ENCODE data around the gene MBTPS1.

MBTPS1 gene

DNA sequence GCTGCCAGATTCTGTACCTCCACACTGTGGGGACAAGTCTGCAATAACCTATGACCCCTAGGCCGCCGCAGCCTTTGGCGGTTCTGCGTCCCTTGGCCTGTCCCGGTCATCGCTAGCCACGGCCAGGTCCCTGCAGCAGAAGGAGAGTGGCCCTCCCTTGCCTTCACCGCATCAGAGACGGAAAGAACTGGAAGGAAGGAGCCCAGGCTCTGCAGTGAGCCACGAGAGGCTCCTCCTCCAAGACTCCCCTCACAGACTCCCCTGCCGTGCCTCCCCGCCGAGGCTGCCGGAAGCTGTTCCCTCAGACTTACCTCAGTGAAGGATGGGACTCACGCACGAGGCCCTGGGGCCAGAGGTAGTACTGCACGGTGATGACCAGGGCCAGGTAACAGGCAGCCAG is 85.2 kb downstream of the MBTPS1 start:
- Histone ChIP-seq H3K4me1 (ENCODE audit: insufficient read depth, low read length) (no peaks in the 10 kb centered on the region), H3K4me3 (ENCODE audit: low read length) (no peak overlapping the region), H3K27ac (ENCODE audit: low read depth, low read length) (no peak overlapping the region), H3K36me3 (ENCODE audit: insufficient read depth, low read length) (no peaks in the 10 kb centered on the region), H3K9me3 (ENCODE audit: insufficient read depth, low read depth, low read length) (peaks cover 8% of the 10 kb centered on the region; the same call in 1 of the 2 replicates), H3K9ac (ENCODE audit: low read depth, low read length) (no peak overlapping the region), H3K27me3 (ENCODE audit: insufficient read depth, low read length) (no peaks in the 10 kb centered on the region; the same call in 1 of the 2 replicates)
- 88% methylated on average over 17 of the region's 17 CpGs for WGBS

GRCh38 chr16:84029297-84030047 is 87.3 kb downstream of the MBTPS1 start:
- H3K36me3 ChIP-seq (ENCODE audit: insufficient read depth, low read length) = no peaks in the 10 kb centered on the region
- H3K27ac ChIP-seq (ENCODE audit: low read depth, low read length) = no peak overlapping the region
- WGBS = 89% methylated on average over 14 of the region's 14 CpGs
- no peaks in the 10 kb centered on the region for H3K4me1 ChIP-seq (ENCODE audit: insufficient read depth, low read length)
- no peaks in the 10 kb centered on the region for H3K27me3 ChIP-seq (ENCODE audit: insufficient read depth, low read length)
- no peak overlapping the region for H3K9ac ChIP-seq (ENCODE audit: low read depth, low read length)
- no peak overlapping the region for H3K4me3 ChIP-seq (ENCODE audit: low read length)
- no peaks in the 10 kb centered on the region for H3K9me3 ChIP-seq (ENCODE audit: insufficient read depth, low read depth, low read length)

- H3K27me3 ChIP-seq (ENCODE audit: insufficient read depth, low read length) = no peaks in the 10 kb centered on the region
- H3K9ac ChIP-seq (ENCODE audit: low read depth, low read length) = no peak overlapping the region
- no peaks in the 10 kb centered on the region for H3K4me1 ChIP-seq (ENCODE audit: insufficient read depth, low read length)
- H3K27ac ChIP-seq (ENCODE audit: low read depth, low read length) = no peak overlapping the region
- WGBS = 93% methylated on average over 15 of the region's 15 CpGs
- H3K9me3 ChIP-seq (ENCODE audit: insufficient read depth, low read depth, low read length) = no peaks in the 10 kb centered on the region
- H3K36me3 ChIP-seq (ENCODE audit: insufficient read depth, low read length) = no peaks in the 10 kb centered on the region
- H3K4me3 ChIP-seq (ENCODE audit: low read length) = no peak overlapping the region
These were observed 89.1 kb downstream of the MBTPS1 start for GRCh38 chr16:84027625-84028024.

DNA sequence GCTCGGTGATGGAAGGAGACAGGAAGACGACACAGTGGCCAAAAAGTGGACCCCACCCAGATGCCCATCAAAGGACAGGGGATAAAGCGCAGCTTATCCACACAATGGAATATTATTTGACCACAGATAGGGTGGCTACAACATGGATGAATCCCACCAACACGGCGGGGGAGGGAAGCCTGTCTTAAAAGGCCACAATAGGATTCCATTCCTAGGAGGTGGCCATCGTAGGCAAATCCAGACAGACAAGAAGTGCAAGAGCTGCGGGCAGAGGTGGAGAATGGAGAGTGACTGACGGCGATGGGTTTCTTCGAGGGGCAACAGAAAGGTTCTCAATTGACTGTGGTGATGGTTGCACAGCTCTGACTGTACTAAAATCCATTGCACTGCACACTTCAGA is 90.1 kb downstream of the MBTPS1 start:
- H3K27me3 ChIP-seq (ENCODE audit: insufficient read depth, low read length) = no peaks in the 10 kb centered on the region
- no peaks in the 10 kb centered on the region for H3K36me3 ChIP-seq (ENCODE audit: insufficient read depth, low read length)
- peaks cover 3% of the 10 kb centered on the region; the same call in 1 of the 2 replicates for H3K9me3 ChIP-seq (ENCODE audit: insufficient read depth, low read depth, low read length)
- WGBS = 82% methylated on average over 10 of the region's 10 CpGs
- H3K27ac ChIP-seq (ENCODE audit: low read depth, low read length) = no peak overlapping the region
- H3K9ac ChIP-seq (ENCODE audit: low read depth, low read length) = no peak overlapping the region
- no peaks in the 10 kb centered on the region for H3K4me1 ChIP-seq (ENCODE audit: insufficient read depth, low read length)
- no peak overlapping the region for H3K4me3 ChIP-seq (ENCODE audit: low read length)

- Histone ChIP-seq H3K27me3 (ENCODE audit: insufficient read depth, low read length) (no peaks in the 10 kb centered on the region), H3K9ac (ENCODE audit: low read depth, low read length) (no peak overlapping the region), H3K9me3 (ENCODE audit: insufficient read depth, low read depth, low read length) (peaks cover 11% of the 10 kb centered on the region; the same call in 1 of the 2 replicates), H3K4me3 (ENCODE audit: low read length) (no peak overlapping the region), H3K4me1 (ENCODE audit: insufficient read depth, low read length) (no peaks in the 10 kb centered on the region), H3K36me3 (ENCODE audit: insufficient read depth, low read length) (no peaks in the 10 kb centered on the region), H3K27ac (ENCODE audit: low read depth, low read length) (no peak overlapping the region)
- WGBS = 92% methylated on average over 9 of the region's 9 CpGs
These were observed 91.9 kb downstream of the MBTPS1 start for GRCh38 chr16:84024854-84025253.

DNA sequence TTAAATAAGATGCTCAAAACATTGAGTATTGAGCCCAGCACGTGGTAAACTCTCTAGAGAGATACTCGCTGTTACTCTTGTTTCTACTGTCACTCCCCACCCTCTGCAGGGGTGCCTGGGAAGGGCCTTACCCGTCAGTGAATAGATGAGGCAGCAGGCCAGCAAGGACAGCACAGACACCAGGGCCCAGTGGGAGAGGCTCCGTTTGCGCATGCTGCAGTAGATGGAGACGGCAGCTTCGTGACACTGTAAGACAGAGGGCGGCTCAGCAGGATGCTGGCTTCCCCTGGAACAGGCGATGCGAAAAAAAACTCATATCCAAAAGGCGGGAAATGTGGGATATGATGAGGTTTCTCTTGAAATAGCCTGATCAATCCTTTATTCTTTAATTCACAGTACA is 94.1 kb downstream of the MBTPS1 start:
- no peaks in the 10 kb centered on the region for H3K27me3 ChIP-seq (ENCODE audit: insufficient read depth, low read length)

GRCh38 chr16:84021488-84021887 is 95.3 kb downstream of the MBTPS1 start:
- no peaks in the 10 kb centered on the region for H3K36me3 ChIP-seq (ENCODE audit: insufficient read depth, low read length)
- H3K9me3 ChIP-seq (ENCODE audit: insufficient read depth, low read depth, low read length) = peaks cover 11% of the 10 kb centered on the region; the same call in 1 of the 2 replicates
- 81% methylated on average over 5 of the region's 5 CpGs for WGBS
- H3K27me3 ChIP-seq (ENCODE audit: insufficient read depth, low read length) = no peaks in the 10 kb centered on the region
- H3K4me1 ChIP-seq (ENCODE audit: insufficient read depth, low read length) = no peaks in the 10 kb centered on the region
- no peak overlapping the region for H3K9ac ChIP-seq (ENCODE audit: low read depth, low read length)
- H3K4me3 ChIP-seq (ENCODE audit: low read length) = no peak overlapping the region
- H3K27ac ChIP-seq (ENCODE audit: low read depth, low read length) = no peak overlapping the region

More for the DNA sequence above, 94.1 kb downstream of the MBTPS1 start:
- Histone ChIP-seq H3K4me1 (ENCODE audit: insufficient read depth, low read length) (no peaks in the 10 kb centered on the region), H3K27ac (ENCODE audit: low read depth, low read length) (no peak overlapping the region), H3K9me3 (ENCODE audit: insufficient read depth, low read depth, low read length) (peaks cover 11% of the 10 kb centered on the region; the same call in 1 of the 2 replicates), H3K4me3 (ENCODE audit: low read length) (no peak overlapping the region), H3K9ac (ENCODE audit: low read depth, low read length) (no peak overlapping the region), H3K36me3 (ENCODE audit: insufficient read depth, low read length) (no peaks in the 10 kb centered on the region)
- WGBS = 73% methylated on average over 8 of the region's 11 CpGs

GRCh38 chr16:84020353-84020752 is 96.4 kb downstream of the MBTPS1 start:
- WGBS = 94% methylated on average over 9 of the region's 9 CpGs
- Histone ChIP-seq H3K27ac (ENCODE audit: low read depth, low read length) (no peak overlapping the region), H3K36me3 (ENCODE audit: insufficient read depth, low read length) (no peaks in the 10 kb centered on the region), H3K9ac (ENCODE audit: low read depth, low read length) (no peak overlapping the region), H3K9me3 (ENCODE audit: insufficient read depth, low read depth, low read length) (peaks cover 11% of the 10 kb centered on the region; the same call in 1 of the 2 replicates), H3K27me3 (ENCODE audit: insufficient read depth, low read length) (no peaks in the 10 kb centered on the region), H3K4me1 (ENCODE audit: insufficient read depth, low read length) (no peaks in the 10 kb centered on the region), H3K4me3 (ENCODE audit: low read length) (no peak overlapping the region)

DNA sequence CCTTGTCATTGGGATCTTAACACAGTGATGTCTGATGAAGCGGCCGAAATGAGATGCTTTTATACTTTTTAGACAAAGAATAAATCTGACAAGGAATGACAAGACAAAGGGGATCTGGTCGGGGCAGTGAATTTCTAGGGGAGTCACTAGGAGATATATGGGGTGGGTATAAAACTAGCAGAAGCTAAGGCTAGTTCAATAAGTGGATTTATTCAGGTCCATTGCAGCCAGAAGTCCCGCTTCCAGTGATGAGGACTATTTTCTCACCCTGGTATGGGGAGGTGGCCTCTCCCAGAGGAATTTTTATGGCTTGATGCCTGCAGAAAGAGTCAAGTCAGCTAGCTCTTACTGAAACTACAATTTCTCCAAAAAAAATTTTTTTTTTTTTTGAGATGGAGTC is 98.0 kb downstream of the MBTPS1 start:
- Histone ChIP-seq H3K9ac (ENCODE audit: low read depth, low read length) (no peak overlapping the region), H3K27me3 (ENCODE audit: insufficient read depth, low read length) (no peaks in the 10 kb centered on the region), H3K36me3 (ENCODE audit: insufficient read depth, low read length) (no peaks in the 10 kb centered on the region), H3K9me3 (ENCODE audit: insufficient read depth, low read depth, low read length) (peaks cover 11% of the 10 kb centered on the region; the same call in 1 of the 2 replicates), H3K27ac (ENCODE audit: low read depth, low read length) (no peak overlapping the region), H3K4me3 (ENCODE audit: low read length) (no peak overlapping the region), H3K4me1 (ENCODE audit: insufficient read depth, low read length) (no peaks in the 10 kb centered on the region)
- 94% methylated on average over 4 of the region's 4 CpGs for WGBS

DNA sequence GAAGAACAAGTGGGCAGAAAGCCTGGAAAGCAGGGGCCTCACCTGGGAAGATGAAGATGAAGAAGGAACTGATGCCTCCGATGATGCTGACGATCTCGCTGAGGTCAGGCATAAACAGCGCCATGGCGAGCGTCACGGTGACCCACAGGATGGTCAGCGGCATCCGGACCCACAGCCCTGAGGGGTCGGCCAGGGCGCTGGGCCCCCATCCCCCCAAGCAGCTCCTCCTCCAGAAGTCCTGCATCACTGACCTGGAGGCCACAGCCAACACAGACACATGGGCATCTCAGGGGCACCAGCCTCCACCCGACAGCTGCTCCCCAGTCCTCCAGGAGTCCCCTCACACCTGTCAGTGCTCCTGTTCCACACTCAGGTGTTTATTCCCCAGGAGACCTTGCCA is 100.3 kb downstream of the MBTPS1 start:
- H3K4me1 ChIP-seq (ENCODE audit: insufficient read depth, low read length) = no peaks in the 10 kb centered on the region

GRCh38 chr16:84015399-84015798 is 101.3 kb downstream of the MBTPS1 start:
- no peaks in the 10 kb centered on the region for H3K4me1 ChIP-seq (ENCODE audit: insufficient read depth, low read length)
- no peak overlapping the region for H3K27ac ChIP-seq (ENCODE audit: low read depth, low read length)
- no peaks in the 10 kb centered on the region for H3K36me3 ChIP-seq (ENCODE audit: insufficient read depth, low read length)
- no peaks in the 10 kb centered on the region for H3K27me3 ChIP-seq (ENCODE audit: insufficient read depth, low read length)
- H3K9me3 ChIP-seq (ENCODE audit: insufficient read depth, low read depth, low read length) = no peaks in the 10 kb centered on the region
- WGBS = 93% methylated on average over 12 of the region's 12 CpGs
- no peak overlapping the region for H3K9ac ChIP-seq (ENCODE audit: low read depth, low read length)
- no peak overlapping the region for H3K4me3 ChIP-seq (ENCODE audit: low read length)

More for the DNA sequence above, 100.3 kb downstream of the MBTPS1 start:
- H3K27me3 ChIP-seq (ENCODE audit: insufficient read depth, low read length) = no peaks in the 10 kb centered on the region
- no peaks in the 10 kb centered on the region for H3K36me3 ChIP-seq (ENCODE audit: insufficient read depth, low read length)
- peaks cover 6% of the 10 kb centered on the region; the same call in 1 of the 2 replicates for H3K9me3 ChIP-seq (ENCODE audit: insufficient read depth, low read depth, low read length)
- H3K4me3 ChIP-seq (ENCODE audit: low read length) = no peak overlapping the region
- no peak overlapping the region for H3K27ac ChIP-seq (ENCODE audit: low read depth, low read length)
- WGBS = 95% methylated on average over 12 of the region's 12 CpGs
- no peak overlapping the region for H3K9ac ChIP-seq (ENCODE audit: low read depth, low read length)

All from HUES64 (cell line).